HEK293 (cell line): ENCODE measurements around the gene RPS19BP1.

ENCODE experiments used
- CTCF ChIA-PET: fragments of 350-600 bp; formaldehyde crosslinking; extraction: SDS; loops from one replicate; lab custom pipeline; 2021; ENCODE audit warnings: antibody characterized with exemption; lab: Yijun Ruan, JAX
- POLR2A ChIA-PET: fragments of 300-600 bp; formaldehyde crosslinking; extraction: SDS; loops from one replicate; lab custom pipeline; 2020; ENCODE audit warnings: antibody characterized with exemption, inconsistent platforms; lab: Yijun Ruan, JAX
- H3K27ac ChIP-seq: fragments of 200-500 bp; sonication (Bioruptor generic); 2 replicates; pipeline ENCODE4 v1.5.1; 2014; ENCODE audit warnings: low read depth, low read length, control low read depth, inconsistent platforms; ENCODE audit errors: extremely low read depth
- H3K36me3 ChIP-seq, 2 experiments: fragments of 200-500 bp in 1 of 2; sonication (Bioruptor generic) in 1 of 2; 1 replicate in 1 of 2; 2 replicates in 1 of 2; pipeline ENCODE4 v1.5.1; 2014 to 2017; ENCODE audit warnings: inconsistent platforms in 2 of 2, low read length in 2 of 2; ENCODE audit not compliant: control insufficient read depth in 2 of 2, insufficient read depth in 1 of 2
- H3K4me1 ChIP-seq: fragments of 200-500 bp; sonication (Bioruptor generic); 2 replicates; pipeline ENCODE4 v1.5.1; 2014; ENCODE audit warnings: mild to moderate bottlenecking, low read length, inconsistent platforms; ENCODE audit not compliant: control insufficient read depth, insufficient read depth
- H3K4me3 ChIP-seq: 2 replicates; pipeline ENCODE4 v1.5.1; 2011; ENCODE audit warnings: low read depth, mild to moderate bottlenecking, control low read depth, low read length, moderate library complexity
- H3K9me3 ChIP-seq: fragments of 200-500 bp; sonication (Bioruptor generic); 2 replicates; pipeline ENCODE4 v1.5.1; 2014; ENCODE audit warnings: low read depth, low read length, inconsistent platforms; ENCODE audit not compliant: control insufficient read depth, insufficient read depth
- KLF17 ChIP-seq: fragments of 450-650 bp; formaldehyde crosslinking; IDR thresholded peaks from 2 replicates; pipeline ENCODE4 v1.5.1; 2016; ENCODE audit warnings: missing biosample characterization, missing genetic modification characterization
- MYNN ChIP-seq: fragments of 450-650 bp; formaldehyde crosslinking; IDR thresholded peaks from 2 replicates; pipeline ENCODE4 v1.5.1; 2016; ENCODE audit warnings: missing biosample characterization, missing genetic modification characterization, borderline replicate concordance
- PRDM2 ChIP-seq: fragments of 450-650 bp; formaldehyde crosslinking; IDR thresholded peaks from 2 replicates; pipeline ENCODE4 v1.5.1; 2016; ENCODE audit warnings: missing biosample characterization, missing genetic modification characterization, borderline replicate concordance
- TCF7L2 ChIP-seq: IDR thresholded peaks from 2 replicates; pipeline ENCODE4 v1.6.1; 2011; ENCODE audit warnings: low read depth, mild to moderate bottlenecking, inconsistent platforms, low read length, moderate library complexity, borderline replicate concordance
- ZBTB44 ChIP-seq: fragments of 450-650 bp; IDR thresholded peaks from 2 replicates; pipeline ENCODE4 v1.5.1; 2018; ENCODE audit warnings: missing biosample characterization, mild to moderate bottlenecking, missing genetic modification characterization
- ZFP37 ChIP-seq: fragments of 450-650 bp; formaldehyde crosslinking; IDR thresholded peaks from 2 replicates; pipeline ENCODE4 v1.5.1; 2016; ENCODE audit warnings: missing biosample characterization, missing genetic modification characterization
- ZNF112 ChIP-seq: fragments of 450-650 bp; formaldehyde crosslinking; IDR thresholded peaks from 2 replicates; pipeline ENCODE4 v1.5.0; 2017; ENCODE audit warnings: missing biosample characterization, missing genetic modification characterization
- ZNF146 ChIP-seq: fragments of 450-650 bp; formaldehyde crosslinking; IDR thresholded peaks from 2 replicates; pipeline ENCODE4 v1.5.1; 2016; ENCODE audit warnings: missing biosample characterization, missing genetic modification characterization
- ZNF155 ChIP-seq: fragments of 450-650 bp; formaldehyde crosslinking; IDR thresholded peaks from 2 replicates; pipeline ENCODE4 v1.5.1; 2016; ENCODE audit warnings: missing biosample characterization, missing genetic modification characterization
- ZNF211 ChIP-seq: fragments of 450-650 bp; formaldehyde crosslinking; IDR thresholded peaks from 2 replicates; pipeline ENCODE4 v1.5.1; 2016; ENCODE audit warnings: low read depth, missing biosample characterization, missing genetic modification characterization
- ZNF274 ChIP-seq, 2 experiments: fragments of 200-500 bp in 1 of 2; fragments of 450-650 bp in 1 of 2; sonication (Bioruptor generic) in 1 of 2; formaldehyde crosslinking in 1 of 2; IDR thresholded peaks; 2 replicates each; pipeline versions ENCODE4 v1.5.1 to v1.6.1; 2014 to 2016; ENCODE audit warnings: borderline replicate concordance in 1 of 2, inconsistent platforms in 1 of 2, low read length in 1 of 2, missing biosample characterization in 1 of 2, missing genetic modification characterization in 1 of 2
- ZNF280D ChIP-seq: fragments of 450-650 bp; formaldehyde crosslinking; IDR thresholded peaks from 2 replicates; pipeline ENCODE4 v1.5.1; 2016; ENCODE audit warnings: missing biosample characterization, missing genetic modification characterization
- ZNF366 ChIP-seq: fragments of 450-650 bp; formaldehyde crosslinking; conservative IDR thresholded peaks from 2 replicates; pipeline ENCODE4 v1.5.1; 2016; ENCODE audit warnings: missing biosample characterization, missing genetic modification characterization
- ZNF529 ChIP-seq: fragments of 450-650 bp; formaldehyde crosslinking; IDR thresholded peaks from 2 replicates; pipeline ENCODE4 v1.5.1; 2017; ENCODE audit warnings: missing genetic modification characterization, missing biosample characterization; ENCODE audit not compliant: insufficient replicate concordance
- ZNF626 ChIP-seq: fragments of 450-650 bp; sonication (Bioruptor Pico); formaldehyde crosslinking; IDR thresholded peaks from 2 replicates; pipeline ENCODE4 v1.5.1; 2018; ENCODE audit warnings: missing biosample characterization, missing genetic modification characterization, inconsistent platforms
- ZNF677 ChIP-seq: fragments of 450-650 bp; IDR thresholded peaks from 2 replicates; pipeline ENCODE4 v1.5.0; 2018; ENCODE audit warnings: missing biosample characterization, mild to moderate bottlenecking, missing genetic modification characterization, moderate library complexity
- ZNF792 ChIP-seq: fragments of 450-650 bp; formaldehyde crosslinking; IDR thresholded peaks from 2 replicates; pipeline ENCODE4 v1.5.1; 2016; ENCODE audit warnings: missing biosample characterization, missing genetic modification characterization
- ZXDB ChIP-seq: fragments of 450-650 bp; formaldehyde crosslinking; IDR thresholded peaks from 2 replicates; pipeline ENCODE4 v1.5.1; 2016; ENCODE audit warnings: missing biosample characterization, missing genetic modification characterization

RPS19BP1 gene

GRCh38 chr22:39504071-39504470 is 28.5 kb downstream of the RPS19BP1 start:
- ChIA-PET POLR2A (interaction anchor here (1.2 to 5.8 kb wide), 3 partner anchors 17 to 25 kb away, joined by 3 to 117 read pairs (median 8); partner anchors contain the start of gene ATF4), CTCF (interaction anchor here (0.7 to 4.4 kb wide), 5 partner anchors 10 to 46 kb away, joined by 6 to 31 read pairs (median 12); no protein-coding TSS in a partner anchor)
- Histone ChIP-seq H3K9me3 (no peaks in the 10 kb centered on the region), H3K36me3 (peaks cover 35 to 57% of the 10 kb centered on the region in 2 experiments)
- TF ChIP-seq ZNF792 (tag by site-specific recombination) (no peak), PRDM2 (tag by site-specific recombination) (no peak), MYNN (no peak), ZNF112 (tag by site-specific recombination) (no peak), KLF17 (no peak), TCF7L2 (no peak), ZXDB (tag by site-specific recombination) (no peak), ZNF211 (no peak), ZNF280D (no peak), ZNF155 (tag by site-specific recombination) (no peak), ZBTB44 (tag by site-specific recombination) (no peak), ZNF366 (tag by site-specific recombination) (no peak), ZNF677 (tag by site-specific recombination) (no peak), ZFP37 (tag by site-specific recombination) (no peak), ZNF274 (IDR thresholded peaks at IDR 0.05; ENCODE audit: low read length) (no peak), ZNF274 (tag by site-specific recombination; IDR thresholded peaks at IDR 0.05; ENCODE audit: borderline replicate concordance) (no peak), ZNF146 (tag by site-specific recombination) (no peak), ZNF529 (tag by site-specific recombination) (no peak), ZNF626 (no peak)
- TF ChIP-seq, all 188 proteins: peak for 0
- Histone ChIP-seq H3K4me3 (no peak overlapping the region; the same call in 1 of the 2 replicates), H3K4me1 (peaks cover 10% of the 10 kb centered on the region), H3K27ac (no peak overlapping the region)
